Inflammatory macrophage treated with lipopolysaccharide for 4 hours (primary cell): ENCODE results near the gene CFAP97D2.
"Not testable (repeated sequence)": the region's sequence is repeated elsewhere in the genome, so short reads cannot be mapped to it uniquely, and the experiment has no call there.

Experiments used
- DNase-seq: peaks from one replicate; pipeline ENCODE4 v3.0.0-alpha.2; 2020

The CFAP97D2 gene

DNA sequence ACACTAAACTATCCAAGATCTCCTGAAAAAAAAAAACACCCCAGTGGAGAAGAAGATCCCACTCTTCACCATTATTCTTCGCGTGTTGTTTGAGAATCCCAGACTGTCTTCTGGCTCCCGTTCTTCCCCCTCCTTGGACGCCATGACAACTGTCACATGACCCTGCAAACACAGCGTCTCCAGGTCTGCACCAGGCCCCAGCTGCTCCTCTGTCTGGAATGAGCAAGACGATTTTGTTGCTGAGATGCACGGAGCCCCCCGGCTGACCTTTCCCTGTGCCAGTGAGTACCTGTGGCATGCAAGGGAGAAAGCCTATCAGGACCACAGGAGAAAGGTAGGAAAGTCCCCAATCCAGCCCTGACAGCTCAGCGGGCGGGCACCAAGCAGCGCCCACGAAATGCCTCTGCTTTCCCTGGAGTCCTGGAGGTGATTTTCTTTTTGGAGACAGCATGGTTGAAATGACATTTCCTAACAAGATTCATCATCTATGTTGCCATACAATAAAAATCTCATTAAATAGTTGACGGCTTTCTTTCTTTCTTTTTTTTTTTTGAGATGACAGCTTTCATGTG lies at the start of gene CFAP97D2:
CFAP97D2 (plus strand) TSS at position 171 of the 572 bp plus-strand sequence; CDS start at position 245, 74 bp downstream.
- no peak for DNase-seq

DNA sequence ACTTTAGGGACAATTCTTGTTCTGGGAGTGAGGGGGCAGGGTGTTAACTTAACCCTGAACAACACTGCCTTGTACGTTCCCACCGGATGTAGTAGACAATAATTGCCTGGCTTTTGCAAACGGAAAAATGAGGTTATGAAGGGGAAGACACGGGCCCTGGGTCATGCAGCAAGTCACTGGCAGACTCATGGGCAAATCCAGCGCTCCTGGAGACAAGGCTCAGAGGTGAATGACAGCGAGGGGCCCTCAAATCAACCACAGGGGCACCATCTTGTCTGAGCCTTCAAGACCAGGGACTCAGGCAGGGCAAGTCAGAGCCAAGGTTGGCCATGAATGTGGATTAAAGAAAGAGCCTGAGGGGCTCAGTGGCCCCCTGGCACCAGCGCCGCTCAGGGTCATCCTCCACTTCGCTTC lies 49.4 kb upstream of the CFAP97D2 start:
- no peak for DNase-seq

DNA sequence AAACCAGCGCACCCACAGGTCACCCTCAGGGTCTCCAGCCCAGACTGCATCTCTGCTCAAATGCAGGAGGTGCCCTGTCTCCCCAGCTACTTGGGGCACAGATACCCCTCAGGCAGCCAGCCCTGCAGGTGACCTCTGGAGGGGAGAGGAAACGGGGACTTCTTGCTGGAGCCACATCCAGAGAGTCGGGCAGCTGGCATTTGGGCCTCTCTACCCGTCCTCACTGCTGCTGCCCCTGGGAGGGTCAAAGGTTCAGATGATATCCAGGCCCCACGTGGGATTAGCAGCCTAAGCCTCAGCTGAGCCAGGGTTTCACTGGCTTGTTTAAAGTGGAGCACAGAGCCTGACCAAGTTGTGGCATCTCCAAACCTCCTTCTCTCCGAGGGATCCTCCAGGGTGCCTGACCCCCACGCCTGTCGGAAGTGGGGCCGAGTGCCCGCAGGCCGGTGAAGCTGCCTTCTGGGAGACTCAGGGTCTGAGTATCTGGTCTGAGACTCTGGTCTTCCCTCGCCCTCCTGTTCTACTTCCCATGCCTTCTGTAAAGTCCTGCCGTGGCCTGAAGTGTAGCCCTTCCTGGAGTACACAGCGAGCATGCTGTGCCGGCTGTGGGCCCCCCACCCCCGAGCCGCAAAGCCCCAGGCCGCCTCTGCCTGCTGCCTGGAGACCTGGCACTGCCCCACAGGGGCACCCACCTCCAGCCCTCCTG lies 48.8 kb upstream of the CFAP97D2 start:
- DNase-seq = no peak

DNA sequence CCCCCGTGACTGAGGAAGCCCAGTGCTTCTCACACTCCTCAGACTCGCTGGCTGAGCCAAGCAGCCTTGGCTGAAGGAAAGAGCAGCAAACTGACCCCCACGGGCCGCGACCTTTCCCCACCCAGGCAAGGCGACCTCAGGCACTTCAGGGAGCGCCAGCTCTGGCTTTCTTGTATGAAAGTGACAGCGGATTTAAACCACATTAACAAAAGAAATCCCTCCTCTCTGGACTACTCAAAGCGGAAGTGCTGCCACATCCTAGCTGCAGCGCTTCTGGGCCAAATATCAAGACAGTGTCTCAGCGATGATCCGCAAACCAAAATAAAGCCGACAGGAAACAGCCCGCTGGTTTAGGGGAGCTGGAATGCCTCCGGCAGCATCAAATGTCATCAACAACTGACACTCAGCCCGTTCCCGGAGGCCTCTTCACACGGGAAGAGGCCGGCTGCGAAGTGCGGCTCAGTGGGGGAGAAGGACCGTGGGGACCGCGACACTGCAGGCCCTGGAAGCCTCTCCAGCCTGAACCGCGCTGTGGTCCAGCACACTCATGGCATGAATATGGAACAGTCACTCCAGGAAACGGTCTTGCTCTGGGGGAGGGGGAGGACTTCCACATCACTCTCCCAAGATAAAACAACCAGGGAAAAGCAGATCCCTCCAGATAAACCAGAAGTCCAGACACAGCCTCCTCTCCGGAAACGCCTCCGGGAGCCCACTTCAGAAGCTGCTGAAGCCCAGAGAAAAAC lies 48.0 kb upstream of the CFAP97D2 start:
- peak; percentile 67 for DNase-seq

DNA sequence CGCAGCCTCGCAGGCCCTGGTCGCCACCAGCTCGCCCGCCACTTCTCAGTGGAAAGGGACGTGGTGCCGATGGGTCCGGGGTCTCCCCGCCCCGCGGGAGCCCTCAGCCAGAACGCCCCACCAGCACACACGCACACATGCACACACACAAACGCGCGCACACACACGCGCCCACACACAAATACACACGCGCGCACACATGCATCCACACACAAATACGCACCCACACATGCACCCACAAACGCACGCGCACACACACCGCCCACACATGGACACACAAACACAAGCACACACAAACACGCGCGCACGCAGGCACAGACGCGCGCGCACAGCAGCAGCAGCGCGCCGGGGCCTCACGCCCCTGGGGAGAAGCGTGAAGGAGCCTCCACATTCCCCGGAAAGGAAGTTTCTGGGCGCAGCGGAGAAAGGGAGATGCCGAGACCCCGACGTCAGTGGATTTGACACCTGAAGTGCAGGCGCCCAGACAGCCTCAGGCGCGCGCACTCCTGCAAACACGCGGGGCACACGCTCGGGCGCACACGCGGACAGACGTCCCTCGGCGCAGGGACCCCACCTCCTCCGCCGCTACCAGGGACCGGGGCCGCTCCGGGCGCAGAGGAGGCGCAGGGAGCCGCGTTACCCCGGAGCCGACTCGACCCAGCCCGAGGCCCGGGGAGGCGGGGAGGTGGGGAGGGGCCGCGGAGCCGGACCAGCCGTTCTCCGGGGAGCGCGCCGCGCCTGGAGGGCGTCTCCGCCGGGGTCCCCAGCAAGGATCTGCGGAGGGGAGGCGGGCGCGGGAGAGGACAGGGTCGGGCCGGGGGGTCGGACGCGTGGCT lies 47.3 kb upstream of the CFAP97D2 start:
- no peak for DNase-seq

DNA sequence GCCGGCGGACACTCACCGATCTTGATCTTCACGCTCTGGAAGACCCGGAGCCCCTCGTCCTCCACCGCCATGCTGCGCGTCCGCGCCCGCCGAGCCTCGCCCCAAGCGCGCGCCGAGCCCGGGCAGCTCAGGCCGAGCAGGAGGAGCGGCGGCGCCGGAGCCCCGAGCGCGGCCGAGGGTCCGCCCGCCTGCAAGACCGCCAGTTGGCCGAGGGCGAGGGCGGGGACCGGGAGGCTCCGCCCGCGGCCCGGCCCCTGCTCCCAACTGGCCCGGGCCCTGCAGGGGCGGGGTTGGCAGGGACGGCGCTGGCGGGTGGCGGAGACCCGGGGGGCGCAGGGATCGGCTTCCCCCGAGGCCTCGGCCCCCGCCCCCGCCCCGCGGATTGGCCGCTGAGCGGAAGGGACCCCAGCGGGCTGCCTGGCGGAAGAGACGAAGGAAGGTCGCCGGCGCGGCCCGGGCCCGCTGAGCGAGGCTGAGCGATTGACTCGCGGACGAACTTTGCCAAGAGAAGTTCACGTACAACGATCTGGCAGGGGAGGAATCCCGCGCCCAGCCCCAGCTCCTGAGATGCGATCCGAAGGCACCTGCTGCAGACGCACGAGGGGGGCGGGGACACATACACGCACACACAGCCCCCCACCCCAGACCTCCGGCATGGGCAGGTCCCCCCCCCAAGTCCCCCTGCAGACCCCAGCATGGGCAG lies 46.5 kb upstream of the CFAP97D2 start, which contains the start of gene RASA3:
RASA3 (minus strand) TSS at position 205 of the 703 bp plus-strand sequence; CDS start at position 71, 134 bp downstream.
- DNase-seq = peak; percentile 80

DNA sequence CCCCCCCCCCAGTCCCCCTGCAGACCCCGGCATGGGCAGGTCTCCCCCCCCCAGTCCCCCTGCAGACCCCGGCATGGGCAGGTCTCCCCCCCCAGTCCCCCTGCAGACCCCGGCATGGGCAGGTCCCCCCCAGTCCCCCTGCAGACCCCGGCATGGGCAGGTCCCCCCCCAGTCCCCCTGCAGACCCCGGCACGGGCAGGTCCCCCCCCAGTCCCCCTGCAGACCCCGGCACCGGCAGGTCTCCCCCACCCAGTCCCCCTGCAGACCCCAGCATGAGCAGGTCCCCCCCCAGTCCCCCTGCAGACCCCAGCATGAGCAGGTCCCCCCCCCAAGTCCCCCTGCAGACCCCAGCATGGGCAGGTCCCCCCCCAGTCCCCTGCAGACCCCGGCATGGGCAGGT lies 45.9 kb upstream of the CFAP97D2 start:
- DNase-seq = not testable (repeated sequence)

DNA sequence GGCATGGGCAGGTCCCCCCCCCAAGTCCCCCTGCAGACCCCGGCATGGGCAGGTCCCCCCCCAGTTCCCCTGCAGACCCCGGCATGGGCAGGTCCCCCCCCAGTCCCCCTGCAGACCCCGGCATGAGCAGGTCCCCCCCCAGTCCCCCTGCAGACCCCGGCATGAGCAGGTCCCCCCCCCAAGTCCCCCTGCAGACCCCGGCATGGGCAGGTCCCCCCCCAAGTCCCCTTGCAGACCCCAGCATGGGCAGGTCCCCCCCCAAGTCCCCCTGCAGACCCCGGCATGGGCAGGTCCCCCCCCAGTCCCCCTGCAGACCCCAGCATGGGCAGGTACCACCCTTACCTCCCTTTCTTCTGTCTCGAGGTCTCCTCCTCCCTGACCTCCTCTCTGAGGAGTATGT lies 45.5 kb upstream of the CFAP97D2 start:
- not testable (repeated sequence) for DNase-seq

DNA sequence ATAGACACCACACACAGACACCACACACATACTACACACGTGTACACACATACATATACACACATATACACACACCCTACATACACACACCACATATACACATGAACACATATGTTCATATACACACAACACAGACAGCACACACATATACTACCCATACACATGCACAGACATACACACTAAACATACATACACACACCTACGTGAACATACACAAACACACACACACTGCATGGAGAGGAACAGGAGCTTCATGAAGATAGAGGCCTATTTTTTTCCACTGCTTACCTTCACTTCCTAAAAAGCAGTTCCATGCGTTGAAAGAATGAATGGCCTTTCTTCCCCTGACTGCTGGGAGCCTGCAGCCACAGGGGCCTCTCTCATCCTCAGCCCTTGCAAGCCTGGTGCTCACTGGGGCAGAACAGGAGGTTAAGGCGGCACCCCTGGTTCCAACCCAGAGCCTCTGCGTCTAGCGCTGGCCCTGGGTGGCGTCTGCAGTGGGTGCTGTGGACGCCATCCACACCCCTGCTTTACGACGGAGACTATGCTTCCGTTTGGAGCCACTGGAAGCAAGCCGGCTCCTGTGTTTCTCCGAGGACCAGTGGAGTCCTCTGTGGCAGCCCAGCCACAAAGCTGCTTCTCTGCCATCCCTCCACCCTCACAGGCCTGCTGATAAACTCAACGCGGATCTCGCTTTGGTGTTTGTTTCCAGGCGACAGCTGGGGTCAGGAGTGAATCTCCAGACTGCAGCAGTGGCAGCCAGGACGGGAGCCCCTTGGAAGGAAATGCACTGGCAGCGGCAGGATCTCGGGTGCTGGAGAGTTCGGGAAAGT lies 44.7 kb upstream of the CFAP97D2 start:
- no peak for DNase-seq

DNA sequence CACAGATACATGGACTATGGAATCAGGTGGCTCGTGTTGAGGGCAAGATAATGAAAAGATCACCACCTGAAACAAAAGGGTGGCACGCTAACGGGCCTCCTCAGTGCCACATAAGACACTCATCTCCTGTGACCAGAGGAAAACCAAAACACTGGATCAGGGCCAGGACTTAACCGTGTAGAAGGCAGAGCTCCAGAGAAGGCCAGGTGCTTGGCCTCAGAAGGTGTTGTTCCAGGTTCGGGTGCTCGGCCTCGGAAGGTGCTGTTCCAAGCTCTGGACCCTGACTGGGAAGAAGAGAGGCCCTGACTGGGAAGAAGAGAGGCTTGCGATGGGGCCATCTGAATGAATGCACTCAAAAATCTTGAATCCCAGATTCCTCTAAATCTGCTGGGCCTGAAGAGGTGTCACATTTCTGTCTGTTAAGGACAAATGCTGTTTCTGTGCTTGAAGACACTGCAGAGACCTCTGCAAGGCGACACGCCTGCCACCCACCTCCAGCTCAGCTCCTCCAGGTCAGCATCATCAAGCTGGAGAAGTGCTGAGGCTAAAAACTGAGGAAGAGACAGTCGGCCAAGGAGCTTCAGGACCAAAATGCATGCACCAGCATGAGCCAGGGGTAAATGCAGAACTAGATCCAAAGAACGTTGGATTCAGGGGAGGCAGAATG lies 44.0 kb upstream of the CFAP97D2 start:
- DNase-seq = no peak

DNA sequence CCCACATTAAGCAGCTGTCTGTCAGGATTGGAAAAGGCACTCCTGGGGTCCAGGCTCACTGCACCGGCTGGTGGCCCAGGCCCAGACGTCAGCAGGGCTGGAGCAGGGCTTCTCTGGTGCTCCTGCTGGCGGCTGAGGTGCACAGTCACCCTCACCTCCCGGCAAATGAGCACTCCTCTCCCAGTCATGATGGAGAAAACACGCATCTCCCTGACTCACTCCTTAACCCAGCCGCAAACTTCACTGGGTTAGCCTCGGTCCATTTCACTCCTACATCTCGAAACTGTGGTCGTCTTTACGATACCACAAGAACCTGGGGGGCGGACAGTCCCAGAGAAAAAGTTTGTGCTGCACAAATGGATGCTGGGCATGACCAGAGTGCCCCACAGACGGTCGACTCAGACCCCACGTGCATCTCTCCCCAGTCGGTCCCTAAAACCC lies 43.3 kb upstream of the CFAP97D2 start:
- no peak for DNase-seq

DNA sequence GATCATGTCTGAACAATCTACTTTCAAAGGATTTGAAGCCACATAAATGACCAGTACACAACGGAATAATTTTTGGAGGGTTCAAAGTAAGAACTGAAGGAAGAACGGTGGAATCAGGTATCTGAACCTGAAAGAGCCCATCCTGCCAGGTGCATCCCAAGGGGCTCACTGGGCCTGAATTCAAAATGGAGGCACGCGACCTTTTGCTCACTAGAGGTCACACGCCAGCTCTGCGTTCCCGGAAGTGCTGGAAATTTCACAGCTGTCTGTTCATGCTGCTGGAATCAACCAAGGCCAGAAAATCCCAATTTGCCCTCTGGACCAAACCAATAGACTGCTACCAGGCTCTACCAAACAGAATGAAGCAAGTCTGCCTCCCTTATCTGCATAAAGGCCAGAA lies 42.5 kb upstream of the CFAP97D2 start:
- DNase-seq = no peak

DNA sequence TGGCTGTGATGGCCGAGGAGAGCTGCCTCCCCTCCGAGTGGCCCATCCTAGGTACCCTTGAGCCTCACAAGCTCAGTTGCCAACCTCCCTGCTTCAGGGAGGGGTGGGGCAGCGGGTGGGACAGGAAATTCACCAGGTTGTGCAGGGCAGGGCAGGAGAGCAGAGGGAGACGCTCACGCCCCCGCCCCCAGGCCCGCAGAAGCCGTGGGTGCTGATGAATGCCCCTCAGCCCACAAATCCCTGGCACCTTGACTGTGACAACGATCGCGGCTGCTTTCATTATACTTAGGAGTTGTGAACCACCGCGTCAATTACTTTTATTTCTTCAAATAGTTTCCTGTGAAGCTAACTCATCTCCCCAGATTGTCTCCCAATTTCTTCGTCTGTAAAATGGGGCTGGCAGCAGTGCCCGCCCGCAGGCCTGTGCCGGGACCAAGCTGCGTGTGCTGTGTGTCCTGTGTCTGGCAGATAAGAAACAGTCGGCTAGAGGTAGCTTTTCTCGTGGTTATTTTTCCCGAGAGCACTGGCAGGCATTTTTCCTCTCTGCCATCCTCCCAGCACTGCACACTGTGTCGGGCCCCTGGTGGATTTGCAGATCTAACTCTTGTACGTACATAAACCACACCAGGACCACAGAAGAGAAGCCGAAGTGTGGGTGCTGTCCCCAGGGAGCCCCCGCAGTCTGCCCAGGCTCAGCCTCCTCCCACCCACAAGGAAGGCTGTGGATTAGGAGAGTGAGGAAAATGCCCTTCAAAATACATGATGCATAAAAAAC lies 38.7 kb upstream of the CFAP97D2 start:
- DNase-seq = no peak

DNA sequence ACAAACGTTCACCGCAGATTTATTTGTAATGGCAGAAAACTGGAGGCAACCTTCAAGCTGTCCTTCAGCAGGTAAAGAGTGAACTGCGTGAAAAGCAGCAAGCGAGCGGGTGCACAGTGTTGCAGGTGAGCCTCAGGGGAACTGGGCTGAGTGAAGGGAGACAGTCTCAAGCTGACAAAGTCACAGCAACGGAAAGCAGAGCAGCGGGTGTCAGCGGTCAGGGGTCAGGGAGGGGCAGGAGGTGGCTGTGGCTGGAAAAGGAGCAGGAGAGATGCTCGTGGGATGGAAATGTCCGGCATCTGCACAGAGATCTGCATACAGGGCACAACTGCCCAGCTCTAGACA lies 38.2 kb upstream of the CFAP97D2 start:
- no peak for DNase-seq

DNA sequence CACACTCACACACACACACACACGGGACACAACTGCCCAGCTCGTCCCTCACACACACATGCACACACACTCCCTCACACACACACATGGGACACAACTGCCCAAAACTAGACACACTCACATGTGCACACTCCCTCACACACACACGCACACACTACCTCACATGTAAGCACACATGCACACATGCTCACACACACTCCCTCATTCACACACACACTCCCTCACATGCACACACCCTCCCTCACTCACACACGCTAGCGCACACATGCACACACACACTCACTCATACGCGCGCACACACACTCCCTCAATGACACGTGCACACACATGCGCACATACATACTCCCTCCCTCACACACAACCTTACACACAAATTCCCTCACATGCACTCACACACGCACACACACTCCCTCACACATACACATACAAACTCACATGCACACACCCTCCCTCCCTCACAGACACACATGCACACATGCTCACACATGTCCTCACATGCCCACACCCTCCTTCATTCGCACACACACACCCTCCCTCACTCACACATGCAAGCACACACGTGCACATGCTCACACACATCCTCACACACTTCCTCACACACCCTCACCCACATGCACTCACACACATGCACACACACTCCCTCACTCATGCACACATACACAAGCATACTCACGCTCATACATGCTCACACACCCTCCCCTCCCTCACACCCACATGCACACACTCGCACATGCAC lies 37.6 kb upstream of the CFAP97D2 start:
- DNase-seq = no peak

DNA sequence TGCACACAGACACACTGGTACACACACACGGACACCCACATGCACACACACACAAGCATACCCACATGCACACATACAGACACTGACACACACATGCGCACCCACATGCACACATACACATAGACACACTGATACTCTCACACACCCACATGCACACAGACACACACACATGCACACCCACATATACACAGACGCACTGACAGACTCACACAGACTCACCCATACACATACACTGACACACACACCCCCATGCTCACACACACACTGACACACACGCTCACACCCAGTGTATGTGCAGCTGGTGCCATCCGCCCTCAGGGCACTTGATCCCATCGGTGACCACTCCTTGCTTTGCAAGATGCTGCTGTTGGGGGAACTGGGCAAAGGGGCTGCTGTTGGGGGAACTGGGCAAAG lies 36.9 kb upstream of the CFAP97D2 start:
- no peak for DNase-seq

DNA sequence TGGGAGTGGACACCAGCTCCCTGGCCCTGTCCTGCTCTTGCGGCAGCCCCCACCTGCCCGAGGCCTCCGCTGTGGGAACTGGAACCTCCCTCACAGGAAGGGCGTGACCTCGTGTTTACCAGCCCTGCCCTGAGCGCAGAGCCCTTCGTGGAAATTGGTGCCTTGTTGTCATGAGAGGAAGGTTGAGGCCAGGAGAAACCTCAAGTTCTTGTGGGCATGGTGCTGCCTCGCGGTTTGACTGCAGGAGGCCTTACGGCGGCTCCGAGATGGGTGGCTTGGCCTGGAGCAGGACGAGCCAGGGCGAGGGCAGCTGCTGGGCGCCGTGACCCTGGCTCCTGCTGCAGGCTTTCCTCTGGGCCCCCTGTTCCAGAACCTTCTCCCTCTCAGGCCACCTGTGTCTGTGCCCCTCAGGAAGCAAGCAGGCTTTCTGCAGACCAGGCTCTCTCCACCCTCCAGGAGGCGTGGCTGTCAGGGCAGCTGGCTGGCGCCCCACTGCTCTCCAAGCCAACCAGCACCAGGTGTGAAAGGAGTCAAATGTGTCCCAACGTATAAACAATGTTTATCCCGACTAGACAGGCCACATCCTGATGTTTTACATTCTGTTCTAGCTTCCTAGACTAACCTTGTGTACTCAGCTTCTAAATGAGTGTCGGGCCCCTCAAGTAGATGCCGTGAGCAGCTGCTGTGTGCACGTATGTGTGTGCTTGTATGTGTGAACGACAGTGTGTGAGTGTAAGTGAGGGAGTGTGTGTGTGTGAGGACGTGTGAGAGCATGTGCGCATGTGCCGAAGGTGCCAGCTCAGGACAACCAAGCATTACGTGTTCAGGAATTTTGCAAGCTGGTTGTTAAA lies 36.2 kb upstream of the CFAP97D2 start:
- peak; percentile 51 for DNase-seq
